HEK293 (cell line): ENCODE measurements around the gene USP21.
A peak's percentile ranks its signal among the peaks of the same experiment; 100 is the strongest.

Experiments
- CTCF ChIA-PET: fragments of 350-600 bp; formaldehyde crosslinking; extraction: SDS; loops from one replicate; lab custom pipeline; 2021; ENCODE audit warnings: antibody characterized with exemption; lab: Yijun Ruan, JAX
- POLR2A ChIA-PET: fragments of 300-600 bp; formaldehyde crosslinking; extraction: SDS; loops from one replicate; lab custom pipeline; 2020; ENCODE audit warnings: antibody characterized with exemption, inconsistent platforms; lab: Yijun Ruan, JAX
- H3K27ac ChIP-seq: fragments of 200-500 bp; sonication (Bioruptor generic); 2 replicates; pipeline ENCODE4 v1.5.1; 2014; ENCODE audit warnings: low read depth, low read length, control low read depth, inconsistent platforms; ENCODE audit errors: extremely low read depth
- H3K36me3 ChIP-seq, 2 experiments: fragments of 200-500 bp in 1 of 2; sonication (Bioruptor generic) in 1 of 2; 1 replicate in 1 of 2; 2 replicates in 1 of 2; pipeline ENCODE4 v1.5.1; 2014 to 2017; ENCODE audit warnings: inconsistent platforms in 2 of 2, low read length in 2 of 2; ENCODE audit not compliant: control insufficient read depth in 2 of 2, insufficient read depth in 1 of 2
- H3K4me1 ChIP-seq: fragments of 200-500 bp; sonication (Bioruptor generic); 2 replicates; pipeline ENCODE4 v1.5.1; 2014; ENCODE audit warnings: mild to moderate bottlenecking, low read length, inconsistent platforms; ENCODE audit not compliant: control insufficient read depth, insufficient read depth
- H3K4me3 ChIP-seq: 2 replicates; pipeline ENCODE4 v1.5.1; 2011; ENCODE audit warnings: low read depth, mild to moderate bottlenecking, control low read depth, low read length, moderate library complexity
- H3K9me3 ChIP-seq: fragments of 200-500 bp; sonication (Bioruptor generic); 2 replicates; pipeline ENCODE4 v1.5.1; 2014; ENCODE audit warnings: low read depth, low read length, inconsistent platforms; ENCODE audit not compliant: control insufficient read depth, insufficient read depth
- KLF10 ChIP-seq: fragments of 450-650 bp; IDR thresholded peaks from 2 replicates; pipeline ENCODE4 v1.5.1; 2018; ENCODE audit warnings: missing biosample characterization, mild to moderate bottlenecking, missing genetic modification characterization
- KLF9 ChIP-seq: fragments of 450-650 bp; formaldehyde crosslinking; IDR thresholded peaks from 2 replicates; pipeline ENCODE4 v1.5.1; 2016; ENCODE audit warnings: missing biosample characterization, missing genetic modification characterization, low read depth
- MZF1 ChIP-seq: fragments of 450-650 bp; formaldehyde crosslinking; IDR thresholded peaks from 2 replicates; pipeline ENCODE4 v1.5.1; 2017; ENCODE audit warnings: missing biosample characterization, missing genetic modification characterization, borderline replicate concordance
- OVOL3 ChIP-seq: fragments of 450-650 bp; formaldehyde crosslinking; IDR thresholded peaks from 2 replicates; pipeline ENCODE4 v1.5.1; 2016; ENCODE audit warnings: missing biosample characterization, missing genetic modification characterization
- SALL2 ChIP-seq: fragments of 450-650 bp; formaldehyde crosslinking; IDR thresholded peaks from 2 replicates; pipeline ENCODE4 v1.5.0; 2017; ENCODE audit warnings: missing biosample characterization, mild to moderate bottlenecking, missing genetic modification characterization, borderline replicate concordance
- SCRT2 ChIP-seq: fragments of 450-650 bp; formaldehyde crosslinking; IDR thresholded peaks from 2 replicates; pipeline ENCODE4 v1.5.1; 2016; ENCODE audit warnings: missing biosample characterization, missing genetic modification characterization
- SP2 ChIP-seq: fragments of 450-650 bp; formaldehyde crosslinking; IDR thresholded peaks from 2 replicates; pipeline ENCODE4 v1.5.1; 2016; ENCODE audit warnings: missing biosample characterization, missing genetic modification characterization
- ZFP41 ChIP-seq: fragments of 450-650 bp; formaldehyde crosslinking; IDR thresholded peaks from 2 replicates; pipeline ENCODE4 v1.5.1; 2016; ENCODE audit warnings: missing biosample characterization, missing genetic modification characterization, borderline replicate concordance
- ZNF140 ChIP-seq: fragments of 450-650 bp; formaldehyde crosslinking; IDR thresholded peaks from 2 replicates; pipeline ENCODE4 v1.5.1; 2016; ENCODE audit warnings: missing biosample characterization, missing genetic modification characterization
- ZNF23 ChIP-seq: fragments of 450-650 bp; formaldehyde crosslinking; IDR thresholded peaks from 2 replicates; pipeline ENCODE4 v1.5.1; 2016; ENCODE audit warnings: missing biosample characterization, missing genetic modification characterization, borderline replicate concordance
- ZNF335 ChIP-seq: fragments of 450-650 bp; formaldehyde crosslinking; conservative IDR thresholded peaks from 2 replicates; pipeline ENCODE4 v1.5.1; 2016; ENCODE audit warnings: missing biosample characterization, missing genetic modification characterization
- ZNF341 ChIP-seq: fragments of 450-650 bp; formaldehyde crosslinking; IDR thresholded peaks from 2 replicates; pipeline ENCODE4; 2016; ENCODE audit warnings: low read depth, missing biosample characterization, missing genetic modification characterization
- ZNF350 ChIP-seq: fragments of 450-650 bp; formaldehyde crosslinking; IDR thresholded peaks from 2 replicates; pipeline ENCODE4 v1.5.0; 2017; ENCODE audit warnings: missing biosample characterization, mild to moderate bottlenecking, missing genetic modification characterization
- ZNF768 ChIP-seq: fragments of 450-650 bp; formaldehyde crosslinking; IDR thresholded peaks from 2 replicates; pipeline ENCODE4 v1.5.1; 2018; ENCODE audit warnings: missing biosample characterization, mild to moderate bottlenecking, missing genetic modification characterization
- ZSCAN16 ChIP-seq: fragments of 450-650 bp; formaldehyde crosslinking; IDR thresholded peaks from 2 replicates; pipeline ENCODE4 v1.5.1; 2016; ENCODE audit warnings: missing biosample characterization, missing genetic modification characterization
- TF ChIP-seq, protein P1 (sequence below): fragments of 450-650 bp; formaldehyde crosslinking; IDR thresholded peaks from 2 replicates; pipeline ENCODE4 v1.5.1; 2016; ENCODE audit warnings: missing biosample characterization, missing genetic modification characterization
- TF ChIP-seq, protein P2 (sequence below): fragments of 450-650 bp; formaldehyde crosslinking; IDR thresholded peaks from 2 replicates; pipeline ENCODE4 v1.5.1; 2017; ENCODE audit warnings: missing biosample characterization, missing genetic modification characterization
- TF ChIP-seq, protein P3 (sequence below): fragments of 450-650 bp; formaldehyde crosslinking; IDR thresholded peaks from 2 replicates; pipeline ENCODE4 v1.5.1; 2016; ENCODE audit warnings: missing biosample characterization, missing genetic modification characterization, borderline replicate concordance
- TF ChIP-seq, protein P4 (sequence below): fragments of 450-650 bp; formaldehyde crosslinking; IDR thresholded peaks from 2 replicates; pipeline ENCODE4 v1.5.1; 2016; ENCODE audit warnings: missing biosample characterization, missing genetic modification characterization
- TF ChIP-seq, protein P5 (sequence below): fragments of 450-650 bp; formaldehyde crosslinking; IDR thresholded peaks from 2 replicates; pipeline ENCODE4 v1.5.0; 2017; ENCODE audit warnings: missing biosample characterization, missing genetic modification characterization, borderline replicate concordance
- TF ChIP-seq, protein P6 (sequence below): fragments of 450-650 bp; formaldehyde crosslinking; optimal IDR thresholded peaks from 2 replicates; pipeline ENCODE3; 2016; ENCODE audit warnings: missing biosample characterization, mild to moderate bottlenecking, missing genetic modification characterization
- TF ChIP-seq, protein P7 (sequence below): fragments of 450-650 bp; formaldehyde crosslinking; IDR thresholded peaks from 2 replicates; pipeline ENCODE4 v1.5.1; 2016; ENCODE audit warnings: missing biosample characterization, missing genetic modification characterization

The USP21 gene

DNA sequence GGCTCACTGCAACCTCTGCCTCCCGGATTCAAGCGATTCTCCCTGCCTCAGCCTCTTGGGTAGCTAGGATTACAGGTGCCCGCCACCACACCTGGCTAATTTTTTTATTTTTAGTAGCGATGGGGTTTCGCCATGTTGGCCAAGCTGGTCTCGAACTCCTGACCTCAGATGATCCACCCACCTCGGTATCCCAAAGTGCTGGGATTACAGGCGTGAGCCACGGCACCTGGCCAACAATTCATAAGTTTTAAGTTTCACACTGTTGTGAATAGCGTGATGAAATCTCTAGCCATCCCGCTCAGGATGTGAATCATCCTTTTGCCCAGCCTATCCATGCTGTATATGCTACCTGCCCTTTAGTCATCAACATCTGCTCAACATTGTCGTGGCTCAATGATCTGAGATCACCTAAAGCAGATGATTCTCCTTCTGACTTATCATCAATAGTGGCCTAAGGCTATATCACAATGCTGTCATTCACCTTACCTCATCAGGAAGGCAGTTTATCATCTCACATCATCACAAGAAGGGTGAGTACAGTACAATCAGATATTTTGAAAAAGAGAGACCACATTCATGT is 44.1 kb upstream of the USP21 start:
- Histone ChIP-seq H3K9me3 (no peaks in the 10 kb centered on the region), H3K4me3 (no peak overlapping the region), H3K36me3 (peaks cover 0 to 23% of the 10 kb centered on the region in 2 experiments; a peak in 1 of 3 replicates), H3K27ac (no peak overlapping the region), H3K4me1 (peaks cover 9% of the 10 kb centered on the region)
- CTCF ChIA-PET = interaction anchor here (1.2 kb wide), 1 partner anchor 440 kb away, joined by 7 read pairs; no protein-coding TSS in a partner anchor
- POLR2A ChIA-PET = interaction anchor here (0.7 to 1.5 kb wide), 2 partner anchors 11 to 20 kb away, joined by 3 read pairs; no protein-coding TSS in a partner anchor
- TF ChIP-seq MZF1 (tag by site-specific recombination) = no peak
- TF ChIP-seq OVOL3 (tag by site-specific recombination) = no peak
- TF ChIP-seq, protein P1, sequence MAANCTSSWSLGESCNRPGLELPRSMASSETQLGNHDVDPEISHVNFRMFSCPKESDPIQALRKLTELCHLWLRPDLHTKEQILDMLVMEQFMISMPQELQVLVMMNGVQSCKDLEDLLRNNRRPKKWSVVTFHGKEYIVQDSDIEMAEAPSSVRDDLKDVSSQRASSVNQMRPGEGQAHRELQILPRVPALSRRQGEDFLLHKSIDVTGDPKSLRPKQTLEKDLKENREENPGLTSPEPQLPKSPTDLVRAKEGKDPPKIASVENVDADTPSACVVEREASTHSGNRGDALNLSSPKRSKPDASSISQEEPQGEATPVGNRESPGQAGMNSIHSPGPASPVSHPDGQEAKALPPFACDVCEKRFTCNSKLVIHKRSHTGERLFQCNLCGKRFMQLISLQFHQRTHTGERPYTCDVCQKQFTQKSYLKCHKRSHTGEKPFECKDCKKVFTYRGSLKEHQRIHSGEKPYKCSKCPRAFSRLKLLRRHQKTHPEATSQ = no peak
- TF ChIP-seq, protein P2, sequence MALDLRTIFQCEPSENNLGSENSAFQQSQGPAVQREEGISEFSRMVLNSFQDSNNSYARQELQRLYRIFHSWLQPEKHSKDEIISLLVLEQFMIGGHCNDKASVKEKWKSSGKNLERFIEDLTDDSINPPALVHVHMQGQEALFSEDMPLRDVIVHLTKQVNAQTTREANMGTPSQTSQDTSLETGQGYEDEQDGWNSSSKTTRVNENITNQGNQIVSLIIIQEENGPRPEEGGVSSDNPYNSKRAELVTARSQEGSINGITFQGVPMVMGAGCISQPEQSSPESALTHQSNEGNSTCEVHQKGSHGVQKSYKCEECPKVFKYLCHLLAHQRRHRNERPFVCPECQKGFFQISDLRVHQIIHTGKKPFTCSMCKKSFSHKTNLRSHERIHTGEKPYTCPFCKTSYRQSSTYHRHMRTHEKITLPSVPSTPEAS (tag by site-specific recombination) = 0 out of 2 replicates have a peak, but pooled peaks have one; percentile 26
- TF ChIP-seq, protein P3, sequence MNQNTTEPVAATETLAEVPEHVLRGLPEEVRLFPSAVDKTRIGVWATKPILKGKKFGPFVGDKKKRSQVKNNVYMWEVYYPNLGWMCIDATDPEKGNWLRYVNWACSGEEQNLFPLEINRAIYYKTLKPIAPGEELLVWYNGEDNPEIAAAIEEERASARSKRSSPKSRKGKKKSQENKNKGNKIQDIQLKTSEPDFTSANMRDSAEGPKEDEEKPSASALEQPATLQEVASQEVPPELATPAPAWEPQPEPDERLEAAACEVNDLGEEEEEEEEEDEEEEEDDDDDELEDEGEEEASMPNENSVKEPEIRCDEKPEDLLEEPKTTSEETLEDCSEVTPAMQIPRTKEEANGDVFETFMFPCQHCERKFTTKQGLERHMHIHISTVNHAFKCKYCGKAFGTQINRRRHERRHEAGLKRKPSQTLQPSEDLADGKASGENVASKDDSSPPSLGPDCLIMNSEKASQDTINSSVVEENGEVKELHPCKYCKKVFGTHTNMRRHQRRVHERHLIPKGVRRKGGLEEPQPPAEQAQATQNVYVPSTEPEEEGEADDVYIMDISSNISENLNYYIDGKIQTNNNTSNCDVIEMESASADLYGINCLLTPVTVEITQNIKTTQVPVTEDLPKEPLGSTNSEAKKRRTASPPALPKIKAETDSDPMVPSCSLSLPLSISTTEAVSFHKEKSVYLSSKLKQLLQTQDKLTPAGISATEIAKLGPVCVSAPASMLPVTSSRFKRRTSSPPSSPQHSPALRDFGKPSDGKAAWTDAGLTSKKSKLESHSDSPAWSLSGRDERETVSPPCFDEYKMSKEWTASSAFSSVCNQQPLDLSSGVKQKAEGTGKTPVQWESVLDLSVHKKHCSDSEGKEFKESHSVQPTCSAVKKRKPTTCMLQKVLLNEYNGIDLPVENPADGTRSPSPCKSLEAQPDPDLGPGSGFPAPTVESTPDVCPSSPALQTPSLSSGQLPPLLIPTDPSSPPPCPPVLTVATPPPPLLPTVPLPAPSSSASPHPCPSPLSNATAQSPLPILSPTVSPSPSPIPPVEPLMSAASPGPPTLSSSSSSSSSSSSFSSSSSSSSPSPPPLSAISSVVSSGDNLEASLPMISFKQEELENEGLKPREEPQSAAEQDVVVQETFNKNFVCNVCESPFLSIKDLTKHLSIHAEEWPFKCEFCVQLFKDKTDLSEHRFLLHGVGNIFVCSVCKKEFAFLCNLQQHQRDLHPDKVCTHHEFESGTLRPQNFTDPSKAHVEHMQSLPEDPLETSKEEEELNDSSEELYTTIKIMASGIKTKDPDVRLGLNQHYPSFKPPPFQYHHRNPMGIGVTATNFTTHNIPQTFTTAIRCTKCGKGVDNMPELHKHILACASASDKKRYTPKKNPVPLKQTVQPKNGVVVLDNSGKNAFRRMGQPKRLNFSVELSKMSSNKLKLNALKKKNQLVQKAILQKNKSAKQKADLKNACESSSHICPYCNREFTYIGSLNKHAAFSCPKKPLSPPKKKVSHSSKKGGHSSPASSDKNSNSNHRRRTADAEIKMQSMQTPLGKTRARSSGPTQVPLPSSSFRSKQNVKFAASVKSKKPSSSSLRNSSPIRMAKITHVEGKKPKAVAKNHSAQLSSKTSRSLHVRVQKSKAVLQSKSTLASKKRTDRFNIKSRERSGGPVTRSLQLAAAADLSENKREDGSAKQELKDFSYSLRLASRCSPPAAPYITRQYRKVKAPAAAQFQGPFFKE (tag by site-specific recombination) = no peak
- peak; percentile 81 for TF ChIP-seq SCRT2 (tag by site-specific recombination)
- TF ChIP-seq, protein P4, sequence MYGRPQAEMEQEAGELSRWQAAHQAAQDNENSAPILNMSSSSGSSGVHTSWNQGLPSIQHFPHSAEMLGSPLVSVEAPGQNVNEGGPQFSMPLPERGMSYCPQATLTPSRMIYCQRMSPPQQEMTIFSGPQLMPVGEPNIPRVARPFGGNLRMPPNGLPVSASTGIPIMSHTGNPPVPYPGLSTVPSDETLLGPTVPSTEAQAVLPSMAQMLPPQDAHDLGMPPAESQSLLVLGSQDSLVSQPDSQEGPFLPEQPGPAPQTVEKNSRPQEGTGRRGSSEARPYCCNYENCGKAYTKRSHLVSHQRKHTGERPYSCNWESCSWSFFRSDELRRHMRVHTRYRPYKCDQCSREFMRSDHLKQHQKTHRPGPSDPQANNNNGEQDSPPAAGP (tag by site-specific recombination) = peak; percentile 91
- TF ChIP-seq, protein P5, sequence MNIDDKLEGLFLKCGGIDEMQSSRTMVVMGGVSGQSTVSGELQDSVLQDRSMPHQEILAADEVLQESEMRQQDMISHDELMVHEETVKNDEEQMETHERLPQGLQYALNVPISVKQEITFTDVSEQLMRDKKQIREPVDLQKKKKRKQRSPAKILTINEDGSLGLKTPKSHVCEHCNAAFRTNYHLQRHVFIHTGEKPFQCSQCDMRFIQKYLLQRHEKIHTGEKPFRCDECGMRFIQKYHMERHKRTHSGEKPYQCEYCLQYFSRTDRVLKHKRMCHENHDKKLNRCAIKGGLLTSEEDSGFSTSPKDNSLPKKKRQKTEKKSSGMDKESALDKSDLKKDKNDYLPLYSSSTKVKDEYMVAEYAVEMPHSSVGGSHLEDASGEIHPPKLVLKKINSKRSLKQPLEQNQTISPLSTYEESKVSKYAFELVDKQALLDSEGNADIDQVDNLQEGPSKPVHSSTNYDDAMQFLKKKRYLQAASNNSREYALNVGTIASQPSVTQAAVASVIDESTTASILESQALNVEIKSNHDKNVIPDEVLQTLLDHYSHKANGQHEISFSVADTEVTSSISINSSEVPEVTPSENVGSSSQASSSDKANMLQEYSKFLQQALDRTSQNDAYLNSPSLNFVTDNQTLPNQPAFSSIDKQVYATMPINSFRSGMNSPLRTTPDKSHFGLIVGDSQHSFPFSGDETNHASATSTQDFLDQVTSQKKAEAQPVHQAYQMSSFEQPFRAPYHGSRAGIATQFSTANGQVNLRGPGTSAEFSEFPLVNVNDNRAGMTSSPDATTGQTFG (tag by site-specific recombination) = peak; percentile 69; the same call in 1 of the 2 replicates
- TF ChIP-seq ZNF350 = no peak
- TF ChIP-seq, protein P6, sequence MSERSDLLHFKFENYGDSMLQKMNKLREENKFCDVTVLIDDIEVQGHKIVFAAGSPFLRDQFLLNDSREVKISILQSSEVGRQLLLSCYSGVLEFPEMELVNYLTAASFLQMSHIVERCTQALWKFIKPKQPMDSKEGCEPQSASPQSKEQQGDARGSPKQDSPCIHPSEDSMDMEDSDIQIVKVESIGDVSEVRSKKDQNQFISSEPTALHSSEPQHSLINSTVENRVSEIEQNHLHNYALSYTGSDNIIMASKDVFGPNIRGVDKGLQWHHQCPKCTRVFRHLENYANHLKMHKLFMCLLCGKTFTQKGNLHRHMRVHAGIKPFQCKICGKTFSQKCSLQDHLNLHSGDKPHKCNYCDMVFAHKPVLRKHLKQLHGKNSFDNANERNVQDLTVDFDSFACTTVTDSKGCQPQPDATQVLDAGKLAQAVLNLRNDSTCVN = no peak
- TF ChIP-seq KLF9 (tag by site-specific recombination) = no peak
- no peak for TF ChIP-seq ZNF768
- TF ChIP-seq SALL2 = no peak
- no peak for TF ChIP-seq ZFP41 (tag by site-specific recombination)
- TF ChIP-seq ZNF140 (tag by site-specific recombination) = no peak
- peak; percentile 56; the same call in 1 of the 2 replicates for TF ChIP-seq ZNF335 (tag by site-specific recombination)
- TF ChIP-seq ZNF341 = no peak
- TF ChIP-seq SP2 (tag by site-specific recombination) = 0 out of 2 replicates have a peak, but pooled peaks have one; percentile 7
- TF ChIP-seq, protein P7, sequence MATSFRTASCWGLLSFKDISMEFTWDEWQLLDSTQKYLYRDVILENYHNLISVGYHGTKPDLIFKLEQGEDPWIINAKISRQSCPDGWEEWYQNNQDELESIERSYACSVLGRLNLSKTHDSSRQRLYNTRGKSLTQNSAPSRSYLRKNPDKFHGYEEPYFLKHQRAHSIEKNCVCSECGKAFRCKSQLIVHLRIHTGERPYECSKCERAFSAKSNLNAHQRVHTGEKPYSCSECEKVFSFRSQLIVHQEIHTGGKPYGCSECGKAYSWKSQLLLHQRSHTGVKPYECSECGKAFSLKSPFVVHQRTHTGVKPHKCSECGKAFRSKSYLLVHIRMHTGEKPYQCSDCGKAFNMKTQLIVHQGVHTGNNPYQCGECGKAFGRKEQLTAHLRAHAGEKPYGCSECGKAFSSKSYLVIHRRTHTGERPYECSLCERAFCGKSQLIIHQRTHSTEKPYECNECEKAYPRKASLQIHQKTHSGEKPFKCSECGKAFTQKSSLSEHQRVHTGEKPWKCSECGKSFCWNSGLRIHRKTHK (tag by site-specific recombination) = no peak
- TF ChIP-seq ZNF23 (tag by site-specific recombination) = no peak
- TF ChIP-seq ZSCAN16 (tag by site-specific recombination) = no peak
- no peak for TF ChIP-seq KLF10 (tag by site-specific recombination)
